ENCODE results near the gene ANGPTL3.
"Not testable (repeated sequence)": the region's sequence is repeated elsewhere in the genome, so short reads cannot be mapped to it uniquely, and the experiment has no call there.

ANGPTL3 gene

GRCh38 chr1:62608905-62609304 is 11.6 kb downstream of the ANGPTL3 start:
- no peak for TF ChIP-seq CTCF (IDR thresholded peaks at IDR 0.05)
- TF ChIP-seq ZFX (IDR thresholded peaks at IDR 0.05; ENCODE audit: borderline replicate concordance) = no peak
- H3K27ac ChIP-seq = no peak overlapping the region

- H3K27ac ChIP-seq = not testable (repeated sequence)
Observed at GRCh38 chr1:62610588-62610987, 13.3 kb downstream of the ANGPTL3 start.

- TF ChIP-seq ZFX (IDR thresholded peaks at IDR 0.05; ENCODE audit: borderline replicate concordance) (no peak), CTCF (IDR thresholded peaks at IDR 0.05) (no peak)
- H3K27ac ChIP-seq = no peak overlapping the region
Observed at GRCh38 chr1:62612770-62613169, 15.4 kb downstream of the ANGPTL3 start.

- H3K27ac ChIP-seq = no peak overlapping the region
- TF ChIP-seq ZFX (IDR thresholded peaks at IDR 0.05; ENCODE audit: borderline replicate concordance) = no peak
- TF ChIP-seq CTCF (IDR thresholded peaks at IDR 0.05) = no peak
Observed at GRCh38 chr1:62613325-62613727, 16.0 kb downstream of the ANGPTL3 start.

GRCh38 chr1:62613890-62614289 is 16.6 kb downstream of the ANGPTL3 start:
- TF ChIP-seq ZFX (IDR thresholded peaks at IDR 0.05; ENCODE audit: borderline replicate concordance) = no peak
- TF ChIP-seq CTCF (IDR thresholded peaks at IDR 0.05) = no peak
- no peak overlapping the region for H3K27ac ChIP-seq

GRCh38 chr1:62621907-62622306 is 24.6 kb downstream of the ANGPTL3 start:
- peak overlapping the region; percentile 42 for H3K27ac ChIP-seq
- TF ChIP-seq ZFX (IDR thresholded peaks at IDR 0.05; ENCODE audit: borderline replicate concordance) (no peak), CTCF (IDR thresholded peaks at IDR 0.05) (no peak)

GRCh38 chr1:62625415-62625814 is 28.1 kb downstream of the ANGPTL3 start:
- no peak for TF ChIP-seq ZFX (IDR thresholded peaks at IDR 0.05; ENCODE audit: borderline replicate concordance)
- no peak for TF ChIP-seq CTCF (IDR thresholded peaks at IDR 0.05)

GRCh38 chr1:62628506-62628905 is 31.2 kb downstream of the ANGPTL3 start:
- no peak overlapping the region for H3K27ac ChIP-seq
- no peak for TF ChIP-seq CTCF (IDR thresholded peaks at IDR 0.05)

More at GRCh38 chr1:62625415-62625814, 28.1 kb downstream of the ANGPTL3 start:
- H3K27ac ChIP-seq = no peak overlapping the region

Data from 22Rv1 (cell line).